Mucosa of descending colon (tissue), 3 donors: ENCODE data around the gene OXLD1. TPM values are rescaled to one million over a fixed set of nuclear protein-coding genes. Genes with fewer than 3 reads are reported as not detected.
"Not testable (repeated sequence)": the region's sequence is repeated elsewhere in the genome, so short reads cannot be mapped to it uniquely, and the experiment has no call there.

ENCODE experiments used
- ATAC-seq: fragments of 200-7000 bp; cut with Tn5 transposase; one replicate; pipeline ENCODE4 v1.9.1; 2020; ENCODE audit warnings: mild to moderate bottlenecking, moderate library complexity
- DNase-seq, 3 donors: peaks; one replicate each; pipeline ENCODE4 v3.0.0-alpha.2; 2020
- H3K36me3 ChIP-seq: fragments of 200-600 bp; one replicate; pipeline ENCODE4 v1.8.0; 2021; ENCODE audit warnings: low read depth, mild to moderate bottlenecking
- H3K4me1 ChIP-seq: fragments of 200-600 bp; one replicate; pipeline ENCODE4 v1.8.0; 2021; ENCODE audit warnings: low read depth, mild to moderate bottlenecking
- H3K4me3 ChIP-seq: fragments of 200-600 bp; one replicate; pipeline ENCODE4 v1.8.0; 2021; ENCODE audit warnings: mild to moderate bottlenecking
- H3K9me3 ChIP-seq: fragments of 200-600 bp; one replicate; pipeline ENCODE4 v1.8.0; 2021; ENCODE audit warnings: mild to moderate bottlenecking
- intact Hi-C, 2 donors: fragments of 100-400 bp; cut with DNase I in 1 of 2; cut with micrococcal nuclease in 1 of 2; formaldehyde crosslinking; loops; one replicate each; pipeline versions ENCODE4 v1.11.0 to v1.11.1; 2022; cut with DNase I, micrococcal nuclease
- total RNA-seq, 3 donors: library from RNA; stranded (reverse); fragmentation: NEBNext Ultra II Directional in 2 of 3; extraction: Animal tissue kit (Norgen Biotek cat#: 25700) in 2 of 3; gene quantifications; one replicate each; pipeline versions ENCODE4 v1.2.1 to v1.2.4, GENCODE V29; 2021 to 2023
- TF ChIP-seq, protein P1 (sequence below): fragments of 200-600 bp; IDR thresholded peaks from one replicate; pipeline ENCODE4 v1.8.0; 2022; ENCODE audit warnings: antibody characterized with exemption, mild to moderate bottlenecking
- donor health status: DM: no; HTN: no; CAD: no; lungs with moderate emphysema.
- donor health status: DM: no; HTN: no; CAD: no.
- donor health status: DM: no; HTN: yes; CAD: no.

OXLD1 gene
- total RNA-seq, 3 donors from 2014 or later = 26.3 to 27.5 (median 26.8) TPM

DNA sequence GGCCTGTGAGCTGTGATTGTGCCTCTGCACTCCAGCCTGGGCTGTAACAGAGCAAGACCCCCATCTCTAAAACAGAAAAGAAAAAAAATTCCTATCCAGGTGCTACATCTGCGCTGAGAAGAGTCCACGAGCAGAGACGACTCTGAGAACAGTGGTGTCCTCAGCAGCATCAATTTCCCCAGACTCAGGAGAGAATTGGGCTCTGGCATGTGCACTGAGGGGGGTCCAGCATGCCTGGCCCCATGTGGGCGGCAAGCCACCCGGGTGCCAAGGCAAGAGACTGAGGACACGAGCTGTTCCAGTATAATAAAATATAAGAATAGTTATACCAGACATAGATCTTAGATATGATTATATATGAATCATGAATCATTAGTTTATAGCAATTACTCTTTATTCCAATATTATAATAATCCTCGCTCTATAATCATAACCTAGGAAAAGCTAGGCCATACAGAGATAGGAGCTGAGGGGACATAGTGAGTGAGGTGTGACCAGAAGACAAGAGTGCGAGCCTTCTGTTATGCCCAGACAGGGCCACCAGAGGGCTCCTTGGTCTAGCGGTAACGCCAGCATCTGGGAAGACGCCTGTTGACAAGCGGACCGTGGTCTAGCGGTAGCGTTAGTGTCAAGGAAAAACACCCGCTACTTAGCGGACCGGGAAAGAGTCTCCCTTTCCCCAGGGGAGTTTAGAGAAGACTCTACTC, 9.3 kb upstream of the OXLD1 start:
- TF ChIP-seq, protein P1, sequence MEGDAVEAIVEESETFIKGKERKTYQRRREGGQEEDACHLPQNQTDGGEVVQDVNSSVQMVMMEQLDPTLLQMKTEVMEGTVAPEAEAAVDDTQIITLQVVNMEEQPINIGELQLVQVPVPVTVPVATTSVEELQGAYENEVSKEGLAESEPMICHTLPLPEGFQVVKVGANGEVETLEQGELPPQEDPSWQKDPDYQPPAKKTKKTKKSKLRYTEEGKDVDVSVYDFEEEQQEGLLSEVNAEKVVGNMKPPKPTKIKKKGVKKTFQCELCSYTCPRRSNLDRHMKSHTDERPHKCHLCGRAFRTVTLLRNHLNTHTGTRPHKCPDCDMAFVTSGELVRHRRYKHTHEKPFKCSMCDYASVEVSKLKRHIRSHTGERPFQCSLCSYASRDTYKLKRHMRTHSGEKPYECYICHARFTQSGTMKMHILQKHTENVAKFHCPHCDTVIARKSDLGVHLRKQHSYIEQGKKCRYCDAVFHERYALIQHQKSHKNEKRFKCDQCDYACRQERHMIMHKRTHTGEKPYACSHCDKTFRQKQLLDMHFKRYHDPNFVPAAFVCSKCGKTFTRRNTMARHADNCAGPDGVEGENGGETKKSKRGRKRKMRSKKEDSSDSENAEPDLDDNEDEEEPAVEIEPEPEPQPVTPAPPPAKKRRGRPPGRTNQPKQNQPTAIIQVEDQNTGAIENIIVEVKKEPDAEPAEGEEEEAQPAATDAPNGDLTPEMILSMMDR = peak; percentile 48
- peak in 2 of 3 donors; percentile 31 to 54 for DNase-seq
- ATAC-seq = not testable (repeated sequence)

DNA sequence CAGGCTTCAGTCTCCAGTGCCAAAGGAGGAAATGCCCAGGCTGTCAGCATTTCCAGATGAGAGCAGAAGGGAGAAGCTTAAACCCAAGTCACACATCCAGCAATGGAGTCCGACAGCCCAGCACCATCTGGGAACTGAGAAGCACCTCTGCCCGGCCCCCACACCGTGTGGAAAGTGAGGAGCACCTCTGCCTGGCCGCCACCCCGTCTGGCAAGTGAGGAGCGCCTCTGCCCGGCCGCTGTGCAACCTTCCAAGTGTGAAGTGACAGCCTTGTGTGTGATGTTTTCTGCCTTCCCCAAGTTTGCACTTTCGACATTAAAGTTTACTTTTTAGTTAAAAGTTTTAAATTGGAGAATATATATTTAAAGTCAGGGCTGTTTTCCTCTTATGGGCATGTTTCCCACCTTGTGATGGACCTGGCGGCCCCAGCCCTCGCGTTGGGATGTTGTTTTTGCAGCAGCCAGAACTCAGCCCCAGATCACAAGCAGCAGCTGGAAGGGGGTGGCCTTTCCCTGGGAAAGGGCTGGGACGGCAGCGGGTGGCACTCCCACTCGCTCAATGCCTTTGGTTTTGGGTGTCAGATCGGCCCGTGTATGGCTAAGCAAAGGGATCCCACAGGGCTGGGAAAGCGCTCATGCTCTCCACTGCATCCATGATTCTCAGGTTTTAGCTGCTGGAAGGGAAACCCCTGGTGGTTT, 7.3 kb upstream of the OXLD1 start:
- intact Hi-C loops = no loop called here
- no peak for ATAC-seq
- no peaks in the 10 kb centered on the region for H3K9me3 ChIP-seq
- no peak for DNase-seq
- H3K4me3 ChIP-seq = no peak overlapping the region
- TF ChIP-seq, protein P1 = no peak
- H3K36me3 ChIP-seq = no peaks in the 10 kb centered on the region
- H3K4me1 ChIP-seq = no peaks in the 10 kb centered on the region

More for the DNA sequence above, 9.3 kb upstream of the OXLD1 start:
- H3K36me3 ChIP-seq, intact Hi-C loops, H3K9me3 ChIP-seq, H3K4me1 ChIP-seq, H3K4me3 ChIP-seq: not testable (repeated sequence)

DNA sequence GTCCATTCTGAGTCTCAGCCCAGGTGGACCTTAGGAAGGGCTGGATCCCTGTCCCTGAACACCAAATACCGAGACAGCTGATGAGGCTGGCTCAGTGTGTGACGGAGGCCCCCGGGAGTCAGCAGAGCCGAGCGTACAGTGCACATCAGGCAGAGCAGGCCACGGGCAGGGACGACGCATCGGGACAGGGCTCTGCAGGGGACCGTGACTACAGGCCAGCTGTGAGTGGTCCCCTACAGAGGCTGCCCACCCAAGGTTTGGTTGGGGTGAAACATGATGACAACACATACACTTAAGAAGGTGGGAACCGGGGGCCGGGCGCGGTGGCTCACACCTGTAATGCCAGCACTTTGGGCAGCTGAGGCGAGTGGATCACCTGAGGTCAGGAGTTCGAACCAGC, 6.5 kb upstream of the OXLD1 start:
- intact Hi-C loops = no loop called here
- TF ChIP-seq, protein P1 = no peak
- ATAC-seq (no peak), DNase-seq (no peak)
- Histone ChIP-seq H3K9me3 (no peaks in the 10 kb centered on the region), H3K36me3 (no peaks in the 10 kb centered on the region), H3K4me3 (no peak overlapping the region), H3K4me1 (peaks cover 2% of the 10 kb centered on the region)

DNA sequence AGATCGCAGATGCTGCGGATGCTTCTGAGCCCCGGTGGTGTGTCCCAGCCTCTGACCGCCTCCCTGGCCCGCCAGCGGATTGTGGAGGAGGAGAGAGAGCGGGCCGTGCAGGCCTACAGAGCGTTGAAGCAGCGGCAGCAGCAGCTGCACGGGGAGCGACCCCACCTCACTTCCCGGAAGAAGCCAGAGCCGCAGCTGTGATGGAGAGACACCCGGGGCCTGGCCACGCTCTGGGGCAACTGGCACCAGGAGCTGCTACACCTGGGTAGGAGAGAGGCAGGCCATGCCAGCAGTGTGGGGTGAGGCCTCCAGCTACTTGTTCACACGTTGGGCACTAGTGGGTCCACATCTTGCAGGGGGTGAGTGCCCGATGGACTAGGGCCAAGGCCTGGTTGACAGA, 6.1 kb upstream of the OXLD1 start:
- DNase-seq (no peak), ATAC-seq (peak; percentile 7)
- no peaks in the 10 kb centered on the region for H3K9me3 ChIP-seq
- intact Hi-C loops = no loop called here
- TF ChIP-seq, protein P1 = no peak
- no peaks in the 10 kb centered on the region for H3K36me3 ChIP-seq
- H3K4me3 ChIP-seq = no peak overlapping the region
- peaks cover 6% of the 10 kb centered on the region for H3K4me1 ChIP-seq

DNA sequence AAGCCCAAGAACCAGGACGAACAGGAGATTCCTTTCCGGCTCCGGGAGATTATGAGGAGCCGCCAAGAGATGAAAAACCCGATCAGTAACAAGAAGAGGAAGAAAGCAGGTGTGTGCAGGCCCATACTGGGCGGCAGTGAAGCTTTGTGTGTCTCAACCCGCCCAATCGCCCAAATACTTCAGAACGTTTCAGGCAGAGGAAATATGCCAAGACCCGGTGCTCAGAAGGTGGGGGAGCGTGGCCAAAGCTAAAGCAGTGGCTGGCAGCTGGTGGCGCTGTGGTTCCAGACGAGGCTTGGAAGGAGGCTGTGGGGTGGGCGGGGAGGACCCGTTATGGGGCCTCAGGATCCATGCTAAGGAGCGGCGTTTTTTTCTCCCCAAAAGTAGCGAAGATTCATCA, 1.3 kb upstream of the OXLD1 start:
- TF ChIP-seq, protein P1 = no peak
- Histone ChIP-seq H3K36me3 (no peaks in the 10 kb centered on the region), H3K9me3 (no peaks in the 10 kb centered on the region), H3K4me1 (peaks cover 17% of the 10 kb centered on the region), H3K4me3 (no peak overlapping the region)
- no peak for DNase-seq
- ATAC-seq = no peak
- intact Hi-C loops = no loop called here
